SW 1271 (cell line): ENCODE measurements around the gene NTRK3.

Source experiments
- DNase-seq, 2 experiments: peaks; one replicate each; lab custom pipeline; 2025; lab: John Stamatoyannopoulos, UW

NTRK3 gene

GRCh38 chr15:87981969-87982368 lies 274.6 kb downstream of the NTRK3 start:
- no peak for DNase-seq

GRCh38 chr15:87977907-87978306 lies 278.6 kb downstream of the NTRK3 start:
- no peak for DNase-seq

- DNase-seq, result no peak
These were observed 280.0 kb downstream of the NTRK3 start for GRCh38 chr15:87976552-87976951.

- DNase-seq, result no peak
These were observed 282.9 kb downstream of the NTRK3 start for GRCh38 chr15:87973501-87974215.

- DNase-seq, result no peak
These were observed 285.5 kb downstream of the NTRK3 start for GRCh38 chr15:87971076-87971475.

- DNase-seq, result no peak
These were observed 288.6 kb downstream of the NTRK3 start for GRCh38 chr15:87967951-87968350.

- no peak for DNase-seq
These were observed 291.2 kb downstream of the NTRK3 start for GRCh38 chr15:87965304-87965703.

GRCh38 chr15:87962428-87962827 lies 294.1 kb downstream of the NTRK3 start:
- DNase-seq, result no peak

GRCh38 chr15:87961851-87962420 lies 294.6 kb downstream of the NTRK3 start:
- no peak for DNase-seq

GRCh38 chr15:87959662-87960061 lies 296.9 kb downstream of the NTRK3 start:
- no peak for DNase-seq

- no peak for DNase-seq
These were observed 297.5 kb downstream of the NTRK3 start for GRCh38 chr15:87959080-87959479.

GRCh38 chr15:87955284-87955909 lies 301.1 kb downstream of the NTRK3 start:
- no peak for DNase-seq

GRCh38 chr15:87954793-87955192 lies 301.7 kb downstream of the NTRK3 start:
- DNase-seq, result no peak

- DNase-seq, result no peak
These were observed 303.7 kb downstream of the NTRK3 start for GRCh38 chr15:87952736-87953287.

GRCh38 chr15:87949575-87950223 lies 306.8 kb downstream of the NTRK3 start:
- DNase-seq, result no peak

- DNase-seq, result no peak
These were observed 307.4 kb downstream of the NTRK3 start for GRCh38 chr15:87949151-87949574.

GRCh38 chr15:87947560-87947959 lies 309.0 kb downstream of the NTRK3 start:
- DNase-seq, result no peak

GRCh38 chr15:87945246-87945645 lies 311.3 kb downstream of the NTRK3 start:
- no peak for DNase-seq

GRCh38 chr15:87944691-87945090 lies 311.8 kb downstream of the NTRK3 start:
- no peak for DNase-seq

- no peak for DNase-seq
These were observed 312.5 kb downstream of the NTRK3 start for GRCh38 chr15:87944050-87944449.

GRCh38 chr15:87943626-87944025 lies 312.9 kb downstream of the NTRK3 start:
- DNase-seq, result no peak

- no peak for DNase-seq
These were observed 314.2 kb downstream of the NTRK3 start for GRCh38 chr15:87942316-87942715.

GRCh38 chr15:87941606-87942005 lies 314.9 kb downstream of the NTRK3 start:
- no peak for DNase-seq
